HEK293 (cell line): ENCODE data around the gene WDR45B.

Experiments
- SP3 ChIP-seq: fragments of 450-650 bp; formaldehyde crosslinking; IDR thresholded peaks from 2 replicates; pipeline ENCODE4 v1.5.1; 2016; ENCODE audit warnings: missing biosample characterization, missing genetic modification characterization
- ZNF114 ChIP-seq: fragments of 450-650 bp; formaldehyde crosslinking; IDR thresholded peaks from 2 replicates; pipeline ENCODE4 v1.5.0; 2017; ENCODE audit warnings: missing biosample characterization, missing genetic modification characterization
- ZNF274 ChIP-seq, 2 experiments: fragments of 200-500 bp in 1 of 2; fragments of 450-650 bp in 1 of 2; sonication (Bioruptor generic) in 1 of 2; formaldehyde crosslinking in 1 of 2; IDR thresholded peaks; 2 replicates each; pipeline versions ENCODE4 v1.5.1 to v1.6.1; 2014 to 2016; ENCODE audit warnings: borderline replicate concordance in 1 of 2, inconsistent platforms in 1 of 2, low read length in 1 of 2, missing biosample characterization in 1 of 2, missing genetic modification characterization in 1 of 2
- ZNF529 ChIP-seq: fragments of 450-650 bp; formaldehyde crosslinking; IDR thresholded peaks from 2 replicates; pipeline ENCODE4 v1.5.1; 2017; ENCODE audit warnings: missing genetic modification characterization, missing biosample characterization; ENCODE audit not compliant: insufficient replicate concordance
- ZNF843 ChIP-seq: fragments of 450-650 bp; formaldehyde crosslinking; IDR thresholded peaks from 2 replicates; pipeline ENCODE4 v1.5.1; 2016; ENCODE audit warnings: missing biosample characterization, missing genetic modification characterization
- TF ChIP-seq, protein P1 (sequence below): fragments of 450-650 bp; formaldehyde crosslinking; IDR thresholded peaks from 2 replicates; pipeline ENCODE4 v1.5.1; 2016; ENCODE audit warnings: missing biosample characterization, missing genetic modification characterization
- TF ChIP-seq, protein P2 (sequence below): fragments of 450-650 bp; formaldehyde crosslinking; IDR thresholded peaks from 2 replicates; pipeline ENCODE4 v1.5.1; 2016; ENCODE audit warnings: missing biosample characterization, missing genetic modification characterization
- TF ChIP-seq, protein P3 (sequence below): fragments of 450-650 bp; formaldehyde crosslinking; IDR thresholded peaks from 2 replicates; pipeline ENCODE4 v1.5.1; 2016; ENCODE audit warnings: missing biosample characterization, missing genetic modification characterization
- TF ChIP-seq, protein P4 (sequence below): fragments of 450-650 bp; formaldehyde crosslinking; IDR thresholded peaks from 2 replicates; pipeline ENCODE4 v1.5.1; 2016; ENCODE audit warnings: missing biosample characterization, missing genetic modification characterization

DNA sequence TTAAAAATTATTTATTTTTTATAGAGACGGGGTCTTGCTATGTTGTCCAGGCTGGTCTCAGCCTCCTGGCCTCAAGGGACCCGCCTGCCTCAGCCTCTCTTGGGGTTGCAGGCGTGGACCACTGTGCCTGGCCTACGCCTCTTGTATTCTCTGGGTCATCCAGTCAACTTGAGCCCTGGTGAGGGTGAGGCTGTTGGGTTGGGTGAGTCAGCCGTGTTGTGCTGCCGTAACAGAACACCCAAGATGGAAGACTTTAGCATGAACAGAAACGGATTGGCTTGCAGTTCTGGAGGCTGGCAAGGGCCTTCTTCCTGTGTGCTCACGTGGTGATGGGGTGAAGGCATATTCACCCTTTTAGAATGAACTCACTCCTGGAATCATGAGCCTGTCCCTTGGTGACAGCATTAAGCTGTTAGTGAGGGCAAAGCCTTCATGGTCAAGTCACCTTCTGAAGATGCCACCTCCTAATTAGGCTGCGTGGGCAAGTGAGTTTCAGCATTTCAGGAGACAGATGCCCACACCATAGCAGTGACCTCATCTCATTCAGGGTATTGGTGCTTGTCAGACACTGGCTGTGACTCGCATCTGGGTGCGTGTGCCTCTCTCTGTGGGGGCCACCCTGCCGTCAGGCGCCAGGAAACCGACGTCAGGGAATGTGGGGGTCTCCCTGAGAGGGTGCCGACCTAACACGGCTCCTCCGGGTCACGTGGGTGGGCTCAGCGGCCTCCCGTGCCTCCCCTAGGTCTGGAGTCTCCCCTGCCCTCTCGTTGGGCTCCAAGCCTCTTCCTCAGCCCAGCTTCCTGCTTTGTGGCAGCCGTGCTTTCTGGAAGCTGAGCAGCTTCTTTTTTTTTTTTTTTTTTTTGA lies 49.8 kb downstream of the WDR45B start:
- TF ChIP-seq, protein P1, sequence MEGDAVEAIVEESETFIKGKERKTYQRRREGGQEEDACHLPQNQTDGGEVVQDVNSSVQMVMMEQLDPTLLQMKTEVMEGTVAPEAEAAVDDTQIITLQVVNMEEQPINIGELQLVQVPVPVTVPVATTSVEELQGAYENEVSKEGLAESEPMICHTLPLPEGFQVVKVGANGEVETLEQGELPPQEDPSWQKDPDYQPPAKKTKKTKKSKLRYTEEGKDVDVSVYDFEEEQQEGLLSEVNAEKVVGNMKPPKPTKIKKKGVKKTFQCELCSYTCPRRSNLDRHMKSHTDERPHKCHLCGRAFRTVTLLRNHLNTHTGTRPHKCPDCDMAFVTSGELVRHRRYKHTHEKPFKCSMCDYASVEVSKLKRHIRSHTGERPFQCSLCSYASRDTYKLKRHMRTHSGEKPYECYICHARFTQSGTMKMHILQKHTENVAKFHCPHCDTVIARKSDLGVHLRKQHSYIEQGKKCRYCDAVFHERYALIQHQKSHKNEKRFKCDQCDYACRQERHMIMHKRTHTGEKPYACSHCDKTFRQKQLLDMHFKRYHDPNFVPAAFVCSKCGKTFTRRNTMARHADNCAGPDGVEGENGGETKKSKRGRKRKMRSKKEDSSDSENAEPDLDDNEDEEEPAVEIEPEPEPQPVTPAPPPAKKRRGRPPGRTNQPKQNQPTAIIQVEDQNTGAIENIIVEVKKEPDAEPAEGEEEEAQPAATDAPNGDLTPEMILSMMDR: no peak
- TF ChIP-seq, protein P2, sequence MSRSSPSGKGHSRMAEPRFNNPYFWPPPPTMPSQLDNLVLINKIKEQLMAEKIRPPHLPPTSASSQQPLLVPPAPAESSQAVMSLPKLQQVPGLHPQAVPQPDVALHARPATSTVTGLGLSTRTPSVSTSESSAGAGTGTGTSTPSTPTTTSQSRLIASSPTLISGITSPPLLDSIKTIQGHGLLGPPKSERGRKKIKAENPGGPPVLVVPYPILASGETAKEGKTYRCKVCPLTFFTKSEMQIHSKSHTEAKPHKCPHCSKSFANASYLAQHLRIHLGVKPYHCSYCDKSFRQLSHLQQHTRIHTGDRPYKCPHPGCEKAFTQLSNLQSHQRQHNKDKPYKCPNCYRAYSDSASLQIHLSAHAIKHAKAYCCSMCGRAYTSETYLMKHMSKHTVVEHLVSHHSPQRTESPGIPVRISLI (tag by site-specific recombination): no peak
- no peak for TF ChIP-seq SP3 (tag by site-specific recombination)
- TF ChIP-seq ZNF529 (tag by site-specific recombination): no peak
- TF ChIP-seq, protein P3, sequence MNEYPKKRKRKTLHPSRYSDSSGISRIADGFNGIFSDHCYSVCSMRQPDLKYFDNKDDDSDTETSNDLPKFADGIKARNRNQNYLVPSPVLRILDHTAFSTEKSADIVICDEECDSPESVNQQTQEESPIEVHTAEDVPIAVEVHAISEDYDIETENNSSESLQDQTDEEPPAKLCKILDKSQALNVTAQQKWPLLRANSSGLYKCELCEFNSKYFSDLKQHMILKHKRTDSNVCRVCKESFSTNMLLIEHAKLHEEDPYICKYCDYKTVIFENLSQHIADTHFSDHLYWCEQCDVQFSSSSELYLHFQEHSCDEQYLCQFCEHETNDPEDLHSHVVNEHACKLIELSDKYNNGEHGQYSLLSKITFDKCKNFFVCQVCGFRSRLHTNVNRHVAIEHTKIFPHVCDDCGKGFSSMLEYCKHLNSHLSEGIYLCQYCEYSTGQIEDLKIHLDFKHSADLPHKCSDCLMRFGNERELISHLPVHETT: no peak
- no peak for TF ChIP-seq ZNF114 (tag by site-specific recombination)
- TF ChIP-seq ZNF274 (IDR thresholded peaks at IDR 0.05; ENCODE audit: low read length): no peak
- no peak for TF ChIP-seq ZNF274 (tag by site-specific recombination; IDR thresholded peaks at IDR 0.05; ENCODE audit: borderline replicate concordance)
- no peak for TF ChIP-seq ZNF843 (tag by site-specific recombination)
- TF ChIP-seq, protein P4, sequence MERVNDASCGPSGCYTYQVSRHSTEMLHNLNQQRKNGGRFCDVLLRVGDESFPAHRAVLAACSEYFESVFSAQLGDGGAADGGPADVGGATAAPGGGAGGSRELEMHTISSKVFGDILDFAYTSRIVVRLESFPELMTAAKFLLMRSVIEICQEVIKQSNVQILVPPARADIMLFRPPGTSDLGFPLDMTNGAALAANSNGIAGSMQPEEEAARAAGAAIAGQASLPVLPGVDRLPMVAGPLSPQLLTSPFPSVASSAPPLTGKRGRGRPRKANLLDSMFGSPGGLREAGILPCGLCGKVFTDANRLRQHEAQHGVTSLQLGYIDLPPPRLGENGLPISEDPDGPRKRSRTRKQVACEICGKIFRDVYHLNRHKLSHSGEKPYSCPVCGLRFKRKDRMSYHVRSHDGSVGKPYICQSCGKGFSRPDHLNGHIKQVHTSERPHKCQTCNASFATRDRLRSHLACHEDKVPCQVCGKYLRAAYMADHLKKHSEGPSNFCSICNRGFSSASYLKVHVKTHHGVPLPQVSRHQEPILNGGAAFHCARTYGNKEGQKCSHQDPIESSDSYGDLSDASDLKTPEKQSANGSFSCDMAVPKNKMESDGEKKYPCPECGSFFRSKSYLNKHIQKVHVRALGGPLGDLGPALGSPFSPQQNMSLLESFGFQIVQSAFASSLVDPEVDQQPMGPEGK (tag by site-specific recombination): no peak
